ENCODE results near the gene TMEM183A.

DNA sequence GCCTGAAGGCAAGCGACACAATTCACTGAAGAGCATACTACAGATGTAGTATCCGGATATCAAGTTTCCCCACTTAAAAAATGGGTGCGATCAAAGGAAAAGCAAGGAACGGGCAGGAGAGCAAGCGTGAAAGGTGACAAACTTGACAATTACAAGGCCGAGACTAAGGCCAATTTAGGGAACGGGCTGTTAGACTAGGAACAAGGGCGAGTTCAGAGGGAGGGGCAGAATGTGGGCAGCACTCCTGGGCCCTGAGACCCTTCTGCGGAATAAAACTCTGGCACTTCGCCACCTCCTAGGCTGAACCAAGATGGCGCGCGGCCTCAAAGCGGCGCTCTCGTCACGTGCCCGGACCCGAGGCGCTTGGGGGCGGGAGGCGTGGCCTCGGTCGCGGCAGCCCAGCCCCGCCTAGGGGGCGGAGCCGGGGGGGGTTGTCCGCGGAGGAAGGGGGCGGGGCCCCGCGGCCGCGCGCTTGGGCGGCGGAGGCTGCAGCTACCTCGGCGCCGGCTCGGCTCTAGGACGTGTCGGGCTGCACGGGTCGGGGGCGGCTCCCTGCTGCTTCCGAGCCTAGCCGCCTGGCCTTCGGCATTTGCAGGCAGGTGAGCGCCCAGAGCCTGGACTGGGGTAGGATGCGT is 19.0 kb downstream of the TMEM183A start, which contains the start of gene PPFIA4:
- TF ChIP-seq, protein P1, sequence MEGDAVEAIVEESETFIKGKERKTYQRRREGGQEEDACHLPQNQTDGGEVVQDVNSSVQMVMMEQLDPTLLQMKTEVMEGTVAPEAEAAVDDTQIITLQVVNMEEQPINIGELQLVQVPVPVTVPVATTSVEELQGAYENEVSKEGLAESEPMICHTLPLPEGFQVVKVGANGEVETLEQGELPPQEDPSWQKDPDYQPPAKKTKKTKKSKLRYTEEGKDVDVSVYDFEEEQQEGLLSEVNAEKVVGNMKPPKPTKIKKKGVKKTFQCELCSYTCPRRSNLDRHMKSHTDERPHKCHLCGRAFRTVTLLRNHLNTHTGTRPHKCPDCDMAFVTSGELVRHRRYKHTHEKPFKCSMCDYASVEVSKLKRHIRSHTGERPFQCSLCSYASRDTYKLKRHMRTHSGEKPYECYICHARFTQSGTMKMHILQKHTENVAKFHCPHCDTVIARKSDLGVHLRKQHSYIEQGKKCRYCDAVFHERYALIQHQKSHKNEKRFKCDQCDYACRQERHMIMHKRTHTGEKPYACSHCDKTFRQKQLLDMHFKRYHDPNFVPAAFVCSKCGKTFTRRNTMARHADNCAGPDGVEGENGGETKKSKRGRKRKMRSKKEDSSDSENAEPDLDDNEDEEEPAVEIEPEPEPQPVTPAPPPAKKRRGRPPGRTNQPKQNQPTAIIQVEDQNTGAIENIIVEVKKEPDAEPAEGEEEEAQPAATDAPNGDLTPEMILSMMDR (IDR thresholded peaks at IDR 0.05): no peak
- TF ChIP-seq TCF12 (IDR thresholded peaks at IDR 0.05) (no peak), GATA2 (CRISPR knock-in tag; IDR thresholded peaks at IDR 0.05) (no peak), EZH2phosphoT487 (IDR thresholded peaks at IDR 0.05; ENCODE audit: borderline replicate concordance, low read depth) (no peak), TAF1 (IDR thresholded peaks at IDR 0.05; ENCODE audit: borderline replicate concordance, low read depth, low read length) (peak; percentile 17; the same call in 1 of the 2 replicates), EP300 (IDR thresholded peaks at IDR 0.05; ENCODE audit: borderline replicate concordance in 1 of 2, low read depth in 1 of 2, low read length in 1 of 2) (0 out of 4 replicates have a peak, but pooled peaks of 1 of the 2 experiments have one; percentile 16), CHD2 (IDR thresholded peaks at IDR 0.05; ENCODE audit: low read length, partially characterized antibody) (no peak), GABPA (IDR thresholded peaks at IDR 0.05; ENCODE audit: low read depth) (no peak), MXI1 (IDR thresholded peaks at IDR 0.05; ENCODE audit: low read depth, low read length) (peak; percentile 51; the same call in 1 of the 2 replicates), NFIC (IDR thresholded peaks at IDR 0.05; ENCODE audit: borderline replicate concordance) (no peak)
- TF ChIP-seq, protein P2, sequence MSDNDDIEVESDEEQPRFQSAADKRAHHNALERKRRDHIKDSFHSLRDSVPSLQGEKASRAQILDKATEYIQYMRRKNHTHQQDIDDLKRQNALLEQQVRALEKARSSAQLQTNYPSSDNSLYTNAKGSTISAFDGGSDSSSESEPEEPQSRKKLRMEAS (IDR thresholded peaks at IDR 0.05; ENCODE audit: low read depth): peak; percentile 94
- TF ChIP-seq, protein P3, sequence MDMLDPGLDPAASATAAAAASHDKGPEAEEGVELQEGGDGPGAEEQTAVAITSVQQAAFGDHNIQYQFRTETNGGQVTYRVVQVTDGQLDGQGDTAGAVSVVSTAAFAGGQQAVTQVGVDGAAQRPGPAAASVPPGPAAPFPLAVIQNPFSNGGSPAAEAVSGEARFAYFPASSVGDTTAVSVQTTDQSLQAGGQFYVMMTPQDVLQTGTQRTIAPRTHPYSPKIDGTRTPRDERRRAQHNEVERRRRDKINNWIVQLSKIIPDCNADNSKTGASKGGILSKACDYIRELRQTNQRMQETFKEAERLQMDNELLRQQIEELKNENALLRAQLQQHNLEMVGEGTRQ (IDR thresholded peaks at IDR 0.05; ENCODE audit: borderline replicate concordance, low read depth, low read length): peak; percentile 55

Measured in SK-N-SH (cell line).